Thoracic aorta (tissue), 2 donors: ENCODE data around the gene PDZRN4. TPM values are rescaled to one million over a fixed set of nuclear protein-coding genes. Genes with fewer than 3 reads are reported as not detected.
"Not testable (repeated sequence)": the region's sequence is repeated elsewhere in the genome, so short reads cannot be mapped to it uniquely, and the experiment has no call there.

Experiments used
- ATAC-seq: fragments of 150-250 bp; one replicate; pipeline ENCODE4 v1.8.0; 2017; ENCODE audit warnings: low read depth; ENCODE audit not compliant: insufficient number of reproducible peaks, low FRiP score
- DNase-seq: peaks from one replicate; pipeline ENCODE4 v3.0.0-alpha.2; 2020; ENCODE audit warnings: low spot score
- H3K27ac ChIP-seq, 2 donors: fragments of 200-600 bp; sonication (generic); 1 replicate in 1 of 2; 2 replicates in 1 of 2; pipeline ENCODE4 v1.5.1; 2016; ENCODE audit warnings: mild to moderate bottlenecking in 2 of 2, moderate library complexity in 2 of 2
- H3K27me3 ChIP-seq: fragments of 200-600 bp; sonication (generic); replicated peaks from 2 replicates; pipeline ENCODE4 v1.6.0; 2016; ENCODE audit warnings: mild to moderate bottlenecking; ENCODE audit not compliant: insufficient read depth
- H3K36me3 ChIP-seq: fragments of 200-600 bp; sonication (generic); one replicate; pipeline ENCODE4 v1.5.1; 2016
- H3K4me1 ChIP-seq, 2 donors: fragments of 200-600 bp; sonication (generic); 1 replicate in 1 of 2; 2 replicates in 1 of 2; pipeline versions ENCODE4 v1.5.1 to v1.6.0; 2016; ENCODE audit warnings: low read depth in 2 of 2, mild to moderate bottlenecking in 1 of 2; ENCODE audit not compliant: control insufficient read depth in 1 of 2
- H3K4me3 ChIP-seq: fragments of 200-600 bp; sonication (generic); 2 replicates; pipeline ENCODE4 v1.5.1; 2016; ENCODE audit warnings: mild to moderate bottlenecking
- H3K9me3 ChIP-seq: fragments of 200-600 bp; sonication (generic); 2 replicates; pipeline ENCODE4 v1.5.1; 2016
- total RNA-seq, 2 donors: library from RNA; depleted of rRNA; stranded (reverse); fragments of >200 nt; gene quantifications; one replicate each; pipeline versions ENCODE4 v1.1.0 to v1.2.3, GENCODE V29; 2016
- TF ChIP-seq, protein P1 (sequence below): fragments of 200-600 bp; sonication (generic); IDR thresholded peaks from one replicate; pipeline ENCODE4 v1.5.1; 2019; ENCODE audit warnings: antibody characterized with exemption

Gene PDZRN4
- total RNA-seq, 2 donors from 2014 or later, result 6.1 to 12.5 TPM

DNA sequence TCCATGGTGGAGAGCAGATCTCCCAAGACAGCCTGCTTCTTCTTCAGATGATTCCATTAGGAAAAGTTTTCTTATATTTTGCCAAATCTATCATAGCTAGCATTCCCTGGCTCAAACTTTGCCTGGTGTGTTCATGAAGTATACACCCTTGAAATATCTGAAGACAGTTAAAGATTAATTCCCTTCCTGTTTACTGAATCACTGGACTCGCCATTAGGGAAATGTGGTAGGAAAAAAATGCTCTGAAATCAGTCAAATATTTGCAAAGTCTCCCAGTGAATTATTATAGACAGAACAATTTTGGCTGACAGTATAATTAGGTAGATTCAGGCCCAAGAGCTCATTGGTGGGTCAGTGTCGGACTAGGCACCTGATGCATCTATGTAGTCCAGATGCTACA is 86.5 kb downstream of the PDZRN4 start:
- DNase-seq, result no peak
- no peaks in the 10 kb centered on the region for H3K36me3 ChIP-seq
- H3K9me3 ChIP-seq, result no peaks in the 10 kb centered on the region
- H3K27me3 ChIP-seq, result no peaks in the 10 kb centered on the region
- no peak for ATAC-seq
- TF ChIP-seq, protein P1, sequence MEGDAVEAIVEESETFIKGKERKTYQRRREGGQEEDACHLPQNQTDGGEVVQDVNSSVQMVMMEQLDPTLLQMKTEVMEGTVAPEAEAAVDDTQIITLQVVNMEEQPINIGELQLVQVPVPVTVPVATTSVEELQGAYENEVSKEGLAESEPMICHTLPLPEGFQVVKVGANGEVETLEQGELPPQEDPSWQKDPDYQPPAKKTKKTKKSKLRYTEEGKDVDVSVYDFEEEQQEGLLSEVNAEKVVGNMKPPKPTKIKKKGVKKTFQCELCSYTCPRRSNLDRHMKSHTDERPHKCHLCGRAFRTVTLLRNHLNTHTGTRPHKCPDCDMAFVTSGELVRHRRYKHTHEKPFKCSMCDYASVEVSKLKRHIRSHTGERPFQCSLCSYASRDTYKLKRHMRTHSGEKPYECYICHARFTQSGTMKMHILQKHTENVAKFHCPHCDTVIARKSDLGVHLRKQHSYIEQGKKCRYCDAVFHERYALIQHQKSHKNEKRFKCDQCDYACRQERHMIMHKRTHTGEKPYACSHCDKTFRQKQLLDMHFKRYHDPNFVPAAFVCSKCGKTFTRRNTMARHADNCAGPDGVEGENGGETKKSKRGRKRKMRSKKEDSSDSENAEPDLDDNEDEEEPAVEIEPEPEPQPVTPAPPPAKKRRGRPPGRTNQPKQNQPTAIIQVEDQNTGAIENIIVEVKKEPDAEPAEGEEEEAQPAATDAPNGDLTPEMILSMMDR, result no peak
- no peak overlapping the region for H3K27ac ChIP-seq
- no peak overlapping the region for H3K4me3 ChIP-seq
- peaks cover 0 to 6% of the 10 kb centered on the region in 2 donors for H3K4me1 ChIP-seq

GRCh38 chr12:41277100-41277945 is 89.2 kb downstream of the PDZRN4 start:
- Histone ChIP-seq H3K4me1 (peaks cover 0 to 6% of the 10 kb centered on the region in 2 donors), H3K4me3 (peak overlapping the region; percentile 1), H3K27ac (no peak overlapping the region), H3K27me3 (no peaks in the 10 kb centered on the region), H3K9me3 (no peaks in the 10 kb centered on the region), H3K36me3 (no peaks in the 10 kb centered on the region)
- DNase-seq, result no peak
- TF ChIP-seq, protein P1, result peak; percentile 36
- ATAC-seq, result no peak

DNA sequence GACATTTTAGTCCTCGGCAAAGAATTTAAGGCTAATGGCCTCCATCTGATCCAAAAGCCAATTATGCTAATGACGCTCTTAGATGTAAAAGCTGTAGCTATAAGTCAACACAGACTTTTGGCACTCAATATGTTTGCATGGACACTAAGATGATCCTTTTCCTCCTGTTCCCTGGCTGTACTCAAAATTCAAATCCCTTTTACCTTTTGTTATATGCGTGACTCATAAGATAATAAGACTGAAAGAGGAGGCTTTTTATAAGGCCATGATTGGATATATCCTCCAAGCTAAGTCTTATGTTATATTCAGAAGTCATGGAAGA is 89.8 kb downstream of the PDZRN4 start:
- TF ChIP-seq, protein P1, result no peak
- H3K4me3 ChIP-seq, result no peak overlapping the region
- DNase-seq (no peak), ATAC-seq (no peak)
- no peaks in the 10 kb centered on the region for H3K36me3 ChIP-seq
- H3K4me1 ChIP-seq, result peaks cover 0 to 6% of the 10 kb centered on the region in 2 donors
- no peaks in the 10 kb centered on the region for H3K27me3 ChIP-seq
- H3K27ac ChIP-seq, result no peak overlapping the region
- H3K9me3 ChIP-seq, result no peaks in the 10 kb centered on the region

DNA sequence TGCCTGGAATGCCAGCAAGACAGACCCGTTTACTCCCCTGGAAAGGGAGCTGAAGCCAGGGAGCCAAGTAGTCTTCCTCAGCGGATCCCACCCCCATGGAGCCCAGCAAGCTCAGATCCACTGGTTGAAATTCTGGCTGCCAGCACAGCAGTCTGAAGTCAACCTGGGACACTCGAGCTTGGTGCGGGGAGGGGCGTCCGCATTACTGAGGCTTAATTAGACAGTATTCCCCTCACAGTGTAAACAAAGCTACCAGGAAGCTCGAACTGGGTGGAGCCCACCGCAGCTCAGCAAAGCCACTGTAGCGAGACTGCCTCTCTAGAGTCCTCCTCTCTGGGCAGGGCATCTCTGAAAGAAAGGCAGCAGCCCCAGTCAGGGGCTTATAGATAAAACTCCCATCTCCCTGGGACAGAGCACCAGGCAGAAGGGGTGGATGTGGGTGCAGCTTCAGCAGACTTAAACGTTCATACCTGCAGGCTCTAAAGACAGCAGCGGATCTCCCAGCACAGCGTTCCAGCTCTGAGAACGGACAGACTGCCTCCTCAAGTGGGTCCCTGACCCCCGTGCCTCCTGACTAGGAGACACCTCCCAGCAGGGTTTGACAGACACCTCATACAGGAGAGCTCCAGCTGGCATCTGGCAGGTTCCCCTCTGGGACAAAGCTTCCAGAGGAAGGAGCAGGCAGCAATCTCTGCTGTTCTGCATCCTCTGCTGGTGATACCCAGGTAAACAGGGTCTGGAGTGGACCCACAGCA is 92.4 kb downstream of the PDZRN4 start:
- not testable (repeated sequence) for H3K9me3 ChIP-seq, H3K27me3 ChIP-seq, H3K36me3 ChIP-seq, DNase-seq, H3K27ac ChIP-seq, ATAC-seq, H3K4me1 ChIP-seq, H3K4me3 ChIP-seq

GRCh38 chr12:41285470-41285869 is 97.3 kb downstream of the PDZRN4 start:
- not testable (repeated sequence) for H3K27me3 ChIP-seq, DNase-seq, ATAC-seq, H3K4me3 ChIP-seq, H3K27ac ChIP-seq, H3K9me3 ChIP-seq, H3K36me3 ChIP-seq
- H3K4me1 ChIP-seq, result peaks cover 0 to 15% of the 10 kb centered on the region in 2 donors

DNA sequence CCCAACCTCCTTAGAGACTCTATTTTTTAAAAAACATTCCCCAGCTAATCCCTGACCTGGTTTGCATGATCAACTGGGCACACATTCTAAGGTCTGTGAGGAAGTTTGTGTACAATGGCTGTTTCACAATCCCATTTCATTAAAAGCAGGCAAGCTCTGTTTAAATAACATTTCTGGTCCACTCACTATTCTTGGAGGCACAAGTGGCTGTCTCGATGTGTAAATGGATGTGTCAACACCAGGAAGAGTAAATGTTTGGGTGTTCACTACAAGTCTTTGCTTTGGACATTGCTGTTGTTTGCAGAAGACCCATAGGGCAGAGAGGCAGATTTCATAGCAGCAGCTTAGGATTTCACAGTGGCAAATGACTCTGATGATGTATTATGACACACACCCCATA is 98.3 kb downstream of the PDZRN4 start:
- ATAC-seq (no peak), DNase-seq (no peak)
- Histone ChIP-seq H3K27me3 (no peaks in the 10 kb centered on the region), H3K9me3 (no peaks in the 10 kb centered on the region), H3K4me3 (no peak overlapping the region), H3K27ac (no peak overlapping the region), H3K4me1 (peaks cover 0 to 15% of the 10 kb centered on the region in 2 donors), H3K36me3 (no peaks in the 10 kb centered on the region)
- TF ChIP-seq, protein P1, result no peak
